Breast epithelium (tissue), 3 donors: ENCODE measurements around the gene TRERF1.

Experiments used
- POLR2AphosphoS5 ChIP-seq, 3 donors: sonication (generic); formaldehyde crosslinking; IDR thresholded peaks; one replicate each; pipeline ENCODE4 v1.6.1; 2017; ENCODE audit warnings: antibody characterized with exemption in 3 of 3
- TF ChIP-seq, protein P1 (sequence below), 3 donors: fragments of 450-650 bp; IDR thresholded peaks; one replicate each; pipeline ENCODE4 v1.5.1; 2016 to 2017; ENCODE audit warnings: antibody characterized with exemption in 3 of 3, mild to moderate bottlenecking in 3 of 3, moderate library complexity in 3 of 3

DNA sequence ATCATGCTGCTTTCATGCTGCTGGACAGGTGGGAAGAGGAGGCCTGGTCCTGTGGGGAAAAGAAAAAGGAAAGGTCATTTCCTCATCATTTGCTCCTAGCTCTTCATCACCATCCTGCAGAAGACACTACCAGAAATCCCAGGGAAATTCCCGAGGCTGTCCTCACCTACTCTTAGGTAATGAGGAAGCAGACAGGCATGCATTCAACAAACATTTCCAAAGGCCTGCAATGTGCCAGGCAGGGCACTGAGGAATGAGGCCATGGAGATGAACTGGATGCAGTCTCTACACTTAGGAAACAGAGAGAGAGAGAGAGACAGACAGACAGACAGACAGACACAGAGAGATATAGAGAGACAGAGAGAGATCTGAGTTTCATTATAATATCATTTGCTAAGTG is 151.0 kb downstream of the TRERF1 start:
- TF ChIP-seq POLR2AphosphoS5 (IDR thresholded peaks at IDR 0.05) = no peak
- TF ChIP-seq, protein P1, sequence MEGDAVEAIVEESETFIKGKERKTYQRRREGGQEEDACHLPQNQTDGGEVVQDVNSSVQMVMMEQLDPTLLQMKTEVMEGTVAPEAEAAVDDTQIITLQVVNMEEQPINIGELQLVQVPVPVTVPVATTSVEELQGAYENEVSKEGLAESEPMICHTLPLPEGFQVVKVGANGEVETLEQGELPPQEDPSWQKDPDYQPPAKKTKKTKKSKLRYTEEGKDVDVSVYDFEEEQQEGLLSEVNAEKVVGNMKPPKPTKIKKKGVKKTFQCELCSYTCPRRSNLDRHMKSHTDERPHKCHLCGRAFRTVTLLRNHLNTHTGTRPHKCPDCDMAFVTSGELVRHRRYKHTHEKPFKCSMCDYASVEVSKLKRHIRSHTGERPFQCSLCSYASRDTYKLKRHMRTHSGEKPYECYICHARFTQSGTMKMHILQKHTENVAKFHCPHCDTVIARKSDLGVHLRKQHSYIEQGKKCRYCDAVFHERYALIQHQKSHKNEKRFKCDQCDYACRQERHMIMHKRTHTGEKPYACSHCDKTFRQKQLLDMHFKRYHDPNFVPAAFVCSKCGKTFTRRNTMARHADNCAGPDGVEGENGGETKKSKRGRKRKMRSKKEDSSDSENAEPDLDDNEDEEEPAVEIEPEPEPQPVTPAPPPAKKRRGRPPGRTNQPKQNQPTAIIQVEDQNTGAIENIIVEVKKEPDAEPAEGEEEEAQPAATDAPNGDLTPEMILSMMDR (IDR thresholded peaks at IDR 0.05) = no peak
